ENCODE measurements around the gene CARD9. TPM values are rescaled to one million over a fixed set of nuclear protein-coding genes. Genes with fewer than 3 reads are reported as not detected.
A peak's percentile ranks its signal among the peaks of the same experiment; 100 is the strongest.

The CARD9 gene
- total RNA-seq, 5 donors from 2014 or later (not counting 1 experiment from before 2014, with no cell fraction given), result 0.43 to 1.4 (median 0.76) TPM

GRCh38 chr9:136403538-136403914 lies 30.1 kb upstream of the CARD9 start:
- H3K4me1 Mint-ChIP-seq, result peaks cover 47 to 66% (median 48%) of the 10 kb centered on the region in 3 donors
- no peaks in the 10 kb centered on the region for H3K9me3 Mint-ChIP-seq
- Histone ChIP-seq H3K27me3 (replicated peaks in 1 of 2; ENCODE audit: control insufficient read depth in 2 of 2, extremely low read depth in 1 of 2, insufficient read depth in 2 of 2, low read length in 1 of 2) (no peaks in the 10 kb centered on the region), H3K27ac (ENCODE audit: low read length) (peak overlapping the region; percentile 82), H3K36me3 (ENCODE audit: control insufficient read depth in 2 of 2, extremely low read depth in 1 of 2, insufficient read depth in 1 of 2, low read length in 1 of 2) (peaks cover 11 to 31% of the 10 kb centered on the region in 2 donors), H3K4me3 (ENCODE audit: control insufficient read depth in 1 of 2, extremely low read depth in 1 of 2, low read length in 1 of 2) (peak overlapping the region in 1 of 2 donors; percentile 11), H3K9me3 (no peaks in the 10 kb centered on the region), H3K4me1 (ENCODE audit: control insufficient read depth in 1 of 2, extremely low read depth in 1 of 2, insufficient read depth in 2 of 2, low read length in 2 of 2) (peaks cover 19 to 77% of the 10 kb centered on the region in 2 experiments)
- H3K36me3 Mint-ChIP-seq, result peaks cover 15% of the 10 kb centered on the region
- ChIA-PET CTCF (no interaction called here), POLR2A (no interaction called here)
- DNase-seq (peak; percentile 35 to 90 (median 67)), ATAC-seq (replicated peaks in 1 of 4) (peak; percentile 80 to 85 (median 82))
- WGBS (ENCODE audit: insufficient coverage), result 15% methylated on average over 3 of the region's 5 CpGs
- peak overlapping the region; percentile 88 to 93 for H3K27ac Mint-ChIP-seq
- peak overlapping the region; percentile 50 to 77 (median 64) for H3K4me3 Mint-ChIP-seq
- H3K27me3 Mint-ChIP-seq, result no peaks in the 10 kb centered on the region

GRCh38 chr9:136402067-136402466 lies 28.6 kb upstream of the CARD9 start:
- no peaks in the 10 kb centered on the region for H3K9me3 ChIP-seq
- CTCF ChIA-PET, result no interaction called here
- peaks cover 10% of the 10 kb centered on the region for H3K36me3 Mint-ChIP-seq
- 96% methylated on average over 12 of the region's 13 CpGs for WGBS (ENCODE audit: insufficient coverage)
- H3K4me3 Mint-ChIP-seq, result peak overlapping the region in 1 of 3 donors; percentile 35
- H3K36me3 ChIP-seq (ENCODE audit: control insufficient read depth in 2 of 2, extremely low read depth in 1 of 2, insufficient read depth in 1 of 2, low read length in 1 of 2), result peaks cover 10 to 30% of the 10 kb centered on the region in 2 donors
- no peak overlapping the region for H3K27ac ChIP-seq (ENCODE audit: low read length)
- H3K27me3 ChIP-seq (replicated peaks in 1 of 2; ENCODE audit: control insufficient read depth in 2 of 2, extremely low read depth in 1 of 2, insufficient read depth in 2 of 2, low read length in 1 of 2), result no peaks in the 10 kb centered on the region
- POLR2A ChIA-PET, result interaction anchor here in 1 of 2 donors (0.6 kb wide), 2 partner anchors 9 to 62 kb away, joined by 3 to 8 read pairs; no protein-coding TSS in a partner anchor
- H3K27me3 Mint-ChIP-seq, result no peaks in the 10 kb centered on the region
- ATAC-seq (replicated peaks in 1 of 4) (no peak), DNase-seq (no peak)
- H3K4me3 ChIP-seq (ENCODE audit: control insufficient read depth in 1 of 2, extremely low read depth in 1 of 2, low read length in 1 of 2), result no peak overlapping the region
- H3K4me1 ChIP-seq (ENCODE audit: control insufficient read depth in 1 of 2, extremely low read depth in 1 of 2, insufficient read depth in 2 of 2, low read length in 2 of 2), result peaks cover 19 to 74% of the 10 kb centered on the region in 2 experiments
- peaks cover 37 to 65% (median 47%) of the 10 kb centered on the region in 3 donors for H3K4me1 Mint-ChIP-seq
- H3K27ac Mint-ChIP-seq, result peak overlapping the region in 1 of 2 donors; percentile 76
- no peaks in the 10 kb centered on the region for H3K9me3 Mint-ChIP-seq

DNA sequence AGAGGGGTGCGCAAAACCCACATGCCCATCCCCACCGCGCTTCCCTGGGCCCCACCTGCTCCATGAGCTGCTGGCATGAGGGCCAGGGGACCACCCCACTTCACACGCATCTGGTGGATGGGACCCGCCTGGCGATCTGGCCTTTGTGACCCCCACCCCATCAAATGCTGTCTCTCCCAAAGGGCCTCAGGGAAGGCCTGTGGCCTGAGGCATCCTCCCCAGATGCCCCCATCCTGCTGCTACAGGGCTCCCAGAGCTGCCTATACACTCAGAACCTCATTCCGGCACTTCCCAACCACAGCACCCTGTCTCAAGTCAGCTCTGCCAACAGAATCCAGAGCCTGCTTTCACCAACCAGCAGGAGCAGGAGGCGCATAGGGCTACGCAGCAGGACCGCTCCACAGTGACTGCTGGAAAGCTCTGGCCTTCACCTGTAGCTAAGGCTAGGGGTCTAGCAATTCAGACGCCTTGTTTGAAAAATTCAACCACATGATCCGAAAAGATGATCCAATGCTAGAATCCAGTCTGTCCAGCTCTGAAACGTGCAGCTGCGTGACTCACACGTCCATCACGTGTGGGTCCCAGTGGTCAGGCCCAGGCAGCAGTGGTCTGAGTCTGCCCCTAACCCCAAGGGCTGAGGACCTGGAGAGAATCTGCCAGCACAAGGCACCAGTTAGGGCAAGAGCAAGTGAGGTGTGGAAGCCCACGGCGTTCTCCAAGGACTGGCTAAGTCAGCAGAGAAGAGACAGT lies 27.9 kb upstream of the CARD9 start:
- ATAC-seq (replicated peaks in 1 of 4) (no peak), DNase-seq (no peak)
- H3K36me3 Mint-ChIP-seq, result peaks cover 13% of the 10 kb centered on the region
- H3K27me3 ChIP-seq (replicated peaks in 1 of 2; ENCODE audit: control insufficient read depth in 2 of 2, extremely low read depth in 1 of 2, insufficient read depth in 2 of 2, low read length in 1 of 2), result no peaks in the 10 kb centered on the region
- no peaks in the 10 kb centered on the region for H3K27me3 Mint-ChIP-seq
- POLR2A ChIA-PET, result interaction anchor here in 1 of 2 donors (0.7 kb wide), 1 partner anchor 10 kb away, joined by 3 read pairs; no protein-coding TSS in a partner anchor
- peak overlapping the region; percentile 15 to 68 for H3K27ac Mint-ChIP-seq
- no peaks in the 10 kb centered on the region for H3K9me3 Mint-ChIP-seq
- H3K4me3 ChIP-seq (ENCODE audit: control insufficient read depth in 1 of 2, extremely low read depth in 1 of 2, low read length in 1 of 2), result no peak overlapping the region
- no peaks in the 10 kb centered on the region for H3K9me3 ChIP-seq
- peaks cover 19 to 70% of the 10 kb centered on the region in 2 experiments for H3K4me1 ChIP-seq (ENCODE audit: control insufficient read depth in 1 of 2, extremely low read depth in 1 of 2, insufficient read depth in 2 of 2, low read length in 2 of 2)
- CTCF ChIA-PET, result interaction anchor here in 1 of 2 donors (0.6 to 1.5 kb wide), 2 partner anchors 9 to 64 kb away, joined by 3 to 5 read pairs; partner anchors contain the start of genes ENTR1 and PMPCA
- H3K36me3 ChIP-seq (ENCODE audit: control insufficient read depth in 2 of 2, extremely low read depth in 1 of 2, insufficient read depth in 1 of 2, low read length in 1 of 2), result peaks cover 4 to 31% of the 10 kb centered on the region in 2 donors
- H3K4me3 Mint-ChIP-seq, result peak overlapping the region in 2 of 3 donors; percentile 21 to 31
- peaks cover 37 to 62% (median 48%) of the 10 kb centered on the region in 3 donors for H3K4me1 Mint-ChIP-seq
- H3K27ac ChIP-seq (ENCODE audit: low read length), result no peak overlapping the region
- 97% methylated on average over 13 of the region's 18 CpGs for WGBS (ENCODE audit: insufficient coverage)

DNA sequence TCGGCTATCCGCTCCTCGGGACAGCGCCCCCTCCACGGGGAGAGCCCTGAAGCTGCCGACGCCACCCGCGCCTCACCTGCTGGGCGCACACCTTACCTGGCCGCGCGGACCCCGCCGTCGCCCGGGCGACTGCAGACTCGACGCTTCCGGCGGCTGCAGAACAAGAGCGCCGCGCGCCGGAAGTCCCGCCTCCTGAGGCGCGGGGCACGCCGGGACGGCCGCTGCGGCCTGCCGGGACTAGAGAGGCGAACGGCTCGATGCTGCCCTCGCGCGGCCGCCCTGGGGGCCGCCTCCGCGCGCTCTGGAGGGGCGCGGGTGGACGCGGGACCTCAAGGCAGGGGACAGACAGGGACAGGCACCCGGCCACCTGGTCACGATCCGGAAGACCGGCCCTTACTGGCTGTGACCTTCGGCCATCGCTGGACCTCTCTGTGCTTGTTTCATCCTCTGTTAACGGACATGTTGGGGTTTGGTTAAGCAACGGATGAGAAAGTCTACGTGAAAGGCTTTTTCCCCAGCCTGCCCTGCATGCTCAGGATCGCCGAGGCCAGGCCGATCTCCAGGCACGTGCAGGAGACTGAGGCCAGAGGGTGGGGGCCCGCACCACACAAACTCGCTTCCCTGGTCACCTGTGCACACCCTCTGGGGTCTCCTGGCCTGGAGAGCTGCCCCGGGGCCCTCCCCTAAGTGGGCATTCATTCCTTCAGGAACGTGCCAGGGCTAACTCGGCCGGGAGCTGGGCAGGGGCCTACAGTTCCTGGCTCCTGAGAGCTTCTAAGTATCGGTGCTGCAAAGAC lies 26.8 kb upstream of the CARD9 start, which contains the start of gene SNAPC4:
SNAPC4 (minus strand) TSS at position 133 of the 797 bp plus-strand sequence. CDS start 1,742 bp downstream, outside the sequence.
- no peaks in the 10 kb centered on the region for H3K9me3 ChIP-seq
- no peaks in the 10 kb centered on the region for H3K27me3 ChIP-seq (replicated peaks in 1 of 2; ENCODE audit: control insufficient read depth in 2 of 2, extremely low read depth in 1 of 2, insufficient read depth in 2 of 2, low read length in 1 of 2)
- POLR2A ChIA-PET, result interaction anchor here in 1 of 2 donors (0.7 kb wide), 1 partner anchor 11 kb away, joined by 3 read pairs; no protein-coding TSS in a partner anchor
- peak within 1 kb of the TSS; percentile 42 for H3K27ac ChIP-seq (ENCODE audit: low read length)
- Mint-ChIP-seq H3K4me3 (peak within 1 kb of the TSS; percentile 80 to 86 (median 83)), H3K9me3 (no peaks in the 10 kb centered on the region), H3K4me1 (peaks cover 36 to 54% (median 41%) of the 10 kb centered on the region in 3 donors), H3K27me3 (no peaks in the 10 kb centered on the region), H3K27ac (peak within 1 kb of the TSS; percentile 44 to 70), H3K36me3 (peaks cover 17% of the 10 kb centered on the region)
- CTCF ChIA-PET, result interaction anchor here in 1 of 2 donors (0.6 to 1.5 kb wide), 2 partner anchors 10 to 63 kb away, joined by 3 to 5 read pairs; partner anchors contain the start of genes ENTR1 and PMPCA
- 8% methylated on average over 66 of the region's 71 CpGs for WGBS (ENCODE audit: insufficient coverage)
- DNase-seq (peak; percentile 71 to 95 (median 82)), ATAC-seq (replicated peaks in 1 of 4) (peak; percentile 76 to 85 (median 77))
- peaks cover 19 to 59% of the 10 kb centered on the region in 2 experiments for H3K4me1 ChIP-seq (ENCODE audit: control insufficient read depth in 1 of 2, extremely low read depth in 1 of 2, insufficient read depth in 2 of 2, low read length in 2 of 2)
- H3K4me3 ChIP-seq (ENCODE audit: control insufficient read depth in 1 of 2, extremely low read depth in 1 of 2, low read length in 1 of 2), result peak within 1 kb of the TSS; percentile 64 to 75
- H3K36me3 ChIP-seq (ENCODE audit: control insufficient read depth in 2 of 2, extremely low read depth in 1 of 2, insufficient read depth in 1 of 2, low read length in 1 of 2), result peaks cover under 1 to 33% of the 10 kb centered on the region in 2 donors

- Histone ChIP-seq H3K4me3 (ENCODE audit: control insufficient read depth in 1 of 2, extremely low read depth in 1 of 2, low read length in 1 of 2) (peak overlapping the region; percentile 64 to 75), H3K4me1 (ENCODE audit: control insufficient read depth in 1 of 2, extremely low read depth in 1 of 2, insufficient read depth in 2 of 2, low read length in 2 of 2) (peaks cover 15 to 51% of the 10 kb centered on the region in 2 experiments), H3K27ac (ENCODE audit: low read length) (no peak overlapping the region), H3K9me3 (no peaks in the 10 kb centered on the region), H3K27me3 (replicated peaks in 1 of 2; ENCODE audit: control insufficient read depth in 2 of 2, extremely low read depth in 1 of 2, insufficient read depth in 2 of 2, low read length in 1 of 2) (peaks cover 0 to 4% of the 10 kb centered on the region in 2 experiments), H3K36me3 (ENCODE audit: control insufficient read depth in 2 of 2, extremely low read depth in 1 of 2, insufficient read depth in 1 of 2, low read length in 1 of 2) (peaks cover 0 to 35% of the 10 kb centered on the region in 2 donors)
- peak in 15 of 35 experiments; percentile 3 to 59 (median 19) for DNase-seq
- H3K27ac Mint-ChIP-seq, result peak overlapping the region; percentile 44 to 70
- peak; percentile 3 to 8 (median 6) for ATAC-seq (replicated peaks in 1 of 4)
- peak overlapping the region; percentile 80 to 86 (median 83) for H3K4me3 Mint-ChIP-seq
- H3K9me3 Mint-ChIP-seq, result no peaks in the 10 kb centered on the region
- under 1% methylated on average over 65 of the region's 67 CpGs for WGBS (ENCODE audit: insufficient coverage)
- ChIA-PET CTCF (interaction anchor here in 1 of 2 donors (1.5 kb wide), 1 partner anchor 11 kb away, joined by 5 read pairs; the partner anchor contains the start of genes ENTR1 and PMPCA), POLR2A (no interaction called here)
- no peaks in the 10 kb centered on the region for H3K27me3 Mint-ChIP-seq
- peaks cover 28 to 46% (median 32%) of the 10 kb centered on the region in 3 donors for H3K4me1 Mint-ChIP-seq
- peaks cover 20% of the 10 kb centered on the region for H3K36me3 Mint-ChIP-seq
Observed at GRCh38 chr9:136399176-136400037, 25.9 kb upstream of the CARD9 start.
